KMS-11 (cell line): ENCODE results near the gene MTG1.

ENCODE experiments used
- H2AFZ ChIP-seq: fragments of 200-600 bp; sonication (generic); 2 replicates; pipeline ENCODE4 v1.6.1; 2016; ENCODE audit warnings: antibody characterized with exemption, mixed run types, low read depth
- H3K27ac ChIP-seq: fragments of 200-600 bp; sonication (generic); 2 replicates; pipeline ENCODE4 v1.6.1; 2016; ENCODE audit warnings: mild to moderate bottlenecking, mixed run types
- H3K27me3 ChIP-seq: fragments of 200-600 bp; sonication (generic); 2 replicates; pipeline ENCODE4 v1.6.1; 2017; ENCODE audit warnings: mild to moderate bottlenecking, low read depth, mixed run types, moderate library complexity; ENCODE audit not compliant: insufficient read depth
- H3K36me3 ChIP-seq: fragments of 200-600 bp; sonication (generic); 2 replicates; pipeline ENCODE4 v1.6.1; 2017; ENCODE audit warnings: mild to moderate bottlenecking, mixed run types; ENCODE audit not compliant: insufficient read depth
- H3K4me1 ChIP-seq: fragments of 200-600 bp; sonication (generic); 2 replicates; pipeline ENCODE4 v1.6.1; 2016; ENCODE audit warnings: mild to moderate bottlenecking, low read depth, mixed run types; ENCODE audit not compliant: poor library complexity, severe bottlenecking
- H3K4me2 ChIP-seq: fragments of 200-600 bp; sonication (generic); 2 replicates; pipeline ENCODE4 v1.7.0; 2016; ENCODE audit warnings: mild to moderate bottlenecking, mixed run types
- H3K4me3 ChIP-seq: fragments of 200-600 bp; sonication (generic); IDR thresholded peaks from 2 replicates; pipeline ENCODE4 v1.6.1; 2017; ENCODE audit warnings: low read depth, low read length, mixed read lengths; ENCODE audit not compliant: insufficient read depth
- H3K79me2 ChIP-seq: fragments of 200-600 bp; sonication (generic); 2 replicates; pipeline ENCODE4 v1.6.1; 2016; ENCODE audit warnings: low read depth, mixed run types; ENCODE audit not compliant: insufficient read depth
- H3K9ac ChIP-seq: fragments of 200-600 bp; sonication (generic); 2 replicates; pipeline ENCODE4 v1.6.1; 2016; ENCODE audit warnings: mild to moderate bottlenecking, mixed run types
- H4K20me1 ChIP-seq: fragments of 200-600 bp; sonication (generic); 2 replicates; pipeline ENCODE4 v1.6.1; 2016; ENCODE audit warnings: mild to moderate bottlenecking, mixed run types; ENCODE audit not compliant: insufficient read depth
- CTCF ChIP-seq: fragments of 200-600 bp; sonication (generic); conservative IDR thresholded peaks from 2 replicates; pipeline ENCODE4 v1.6.1; 2017; ENCODE audit warnings: low read depth, mild to moderate bottlenecking, antibody characterized with exemption, low read length, moderate library complexity, mixed read lengths

The MTG1 gene

DNA sequence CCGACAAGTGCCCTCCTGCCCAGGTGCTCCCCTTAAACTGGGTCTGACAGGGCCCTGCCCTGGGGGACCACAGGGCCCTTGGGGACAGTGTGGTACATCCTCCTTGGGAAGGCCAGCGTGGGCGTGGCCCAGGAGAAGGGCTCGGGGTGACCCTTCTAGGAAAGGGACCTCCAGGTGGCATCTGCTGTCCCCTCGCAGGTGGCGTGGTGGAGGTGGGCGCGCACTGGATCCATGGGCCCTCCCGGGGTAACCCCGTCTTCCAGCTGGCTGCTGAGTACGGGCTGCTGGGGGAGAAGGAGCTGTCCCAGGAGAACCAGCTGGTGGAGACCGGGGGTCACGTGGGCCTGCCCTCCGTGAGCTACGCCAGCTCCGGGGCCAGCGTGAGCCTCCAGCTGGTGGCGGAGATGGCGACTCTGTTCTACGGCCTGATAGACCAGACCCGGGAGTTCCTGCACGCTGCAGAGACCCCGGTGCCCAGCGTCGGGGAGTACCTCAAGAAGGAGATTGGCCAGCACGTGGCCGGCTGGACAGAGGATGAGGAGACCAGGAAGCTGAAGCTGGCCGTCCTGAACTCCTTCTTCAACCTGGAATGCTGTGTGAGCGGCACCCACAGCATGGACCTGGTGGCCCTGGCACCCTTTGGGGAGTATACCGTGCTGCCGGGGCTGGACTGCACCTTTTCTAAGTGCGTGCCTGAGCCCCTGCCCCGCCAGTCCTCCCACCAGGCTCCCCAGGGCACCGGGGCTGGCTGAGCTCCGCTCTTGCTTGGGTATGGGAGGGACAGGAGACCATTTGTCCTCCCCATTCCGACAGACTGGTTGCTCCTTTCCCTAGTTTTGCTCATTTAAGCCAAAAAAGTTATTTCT is 13.9 kb upstream of the MTG1 start:
- Histone ChIP-seq H3K4me1 (no peaks in the 10 kb centered on the region), H3K27ac (no peak overlapping the region), H3K4me2 (peak overlapping the region; percentile 45; the same call in 1 of the 2 replicates), H3K9ac (peak overlapping the region; percentile 35; the same call in 1 of the 2 replicates), H3K36me3 (no peaks in the 10 kb centered on the region), H3K4me3 (no peak overlapping the region), H2AFZ (peak overlapping the region; percentile 71; the same call in 1 of the 2 replicates), H4K20me1 (no peaks in the 10 kb centered on the region), H3K27me3 (no peaks in the 10 kb centered on the region; the same call in 1 of the 2 replicates), H3K79me2 (no peaks in the 10 kb centered on the region)
- TF ChIP-seq CTCF, result no peak

DNA sequence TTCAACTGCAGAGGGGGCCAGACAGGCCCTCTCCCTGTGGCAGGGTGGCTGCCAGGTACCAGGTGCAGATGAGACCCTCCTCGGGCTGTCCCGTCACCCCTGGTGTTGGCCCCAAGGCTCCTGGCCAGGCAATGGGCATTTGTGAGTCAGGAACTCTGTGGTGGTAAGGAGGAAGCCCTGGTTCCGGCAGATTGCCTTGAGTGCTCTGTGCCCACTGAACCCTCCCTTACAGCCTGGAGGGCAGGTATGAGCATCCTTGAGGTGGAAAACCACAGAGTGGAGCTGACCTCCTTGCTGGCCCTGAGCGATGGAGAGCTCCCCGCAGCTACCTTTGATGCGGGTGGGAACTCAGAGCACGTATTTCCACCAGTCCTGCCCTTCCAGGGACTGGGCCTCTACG is 12.9 kb upstream of the MTG1 start:
- Histone ChIP-seq H3K9ac (no peak overlapping the region), H3K36me3 (no peaks in the 10 kb centered on the region), H3K4me2 (no peak overlapping the region), H3K79me2 (no peaks in the 10 kb centered on the region), H2AFZ (no peak overlapping the region), H3K4me3 (no peak overlapping the region), H3K27ac (no peak overlapping the region), H3K4me1 (no peaks in the 10 kb centered on the region), H4K20me1 (no peaks in the 10 kb centered on the region), H3K27me3 (no peaks in the 10 kb centered on the region)
- TF ChIP-seq CTCF, result no peak

- H3K4me2 ChIP-seq, result no peak overlapping the region
Observed at GRCh38 chr10:133383551-133383950, 10.4 kb upstream of the MTG1 start.

GRCh38 chr10:133384071-133384470 is 9.9 kb upstream of the MTG1 start:
- Histone ChIP-seq H3K27me3 (no peaks in the 10 kb centered on the region), H2AFZ (no peak overlapping the region), H4K20me1 (no peaks in the 10 kb centered on the region), H3K4me1 (peaks cover 10% of the 10 kb centered on the region), H3K9ac (no peak overlapping the region), H3K36me3 (no peaks in the 10 kb centered on the region), H3K4me3 (no peak overlapping the region), H3K79me2 (no peaks in the 10 kb centered on the region), H3K27ac (no peak overlapping the region), H3K4me2 (no peak overlapping the region)
- TF ChIP-seq CTCF, result no peak

More at GRCh38 chr10:133383551-133383950, 10.4 kb upstream of the MTG1 start:
- H3K79me2 ChIP-seq, result no peaks in the 10 kb centered on the region
- no peak for TF ChIP-seq CTCF
- no peaks in the 10 kb centered on the region for H3K36me3 ChIP-seq
- no peak overlapping the region for H3K9ac ChIP-seq
- H3K4me1 ChIP-seq, result peaks cover 10% of the 10 kb centered on the region
- H4K20me1 ChIP-seq, result no peaks in the 10 kb centered on the region
- H3K27me3 ChIP-seq, result no peaks in the 10 kb centered on the region
- no peak overlapping the region for H3K4me3 ChIP-seq
- no peak overlapping the region for H3K27ac ChIP-seq
- no peak overlapping the region for H2AFZ ChIP-seq
